WTC11 (cell line): ENCODE results near the gene NPFFR2. TPM values are rescaled to one million over a fixed set of nuclear protein-coding genes. Genes with fewer than 3 reads are reported as not detected.

Experiments used
- ATAC-seq: fragments of 200-7000 bp; cut with Tn5 transposase; 2 replicates; pipeline ENCODE4 v1.10.0; 2021; ENCODE audit warnings: mild to moderate bottlenecking, moderate library complexity
- CTCF ChIA-PET: fragments of 300-600 bp; sonication (Branson Sonifier 250); formaldehyde crosslinking; loops from one replicate; lab custom pipeline; 2021; ENCODE audit warnings: antibody characterized with exemption; lab: Charles Lee
- POLR2A ChIA-PET: fragments of 350-600 bp; sonication (Branson Sonifier 250); formaldehyde crosslinking; loops from one replicate; lab custom pipeline; 2021; ENCODE audit warnings: antibody characterized with exemption; lab: Charles Lee
- DNase-seq: peaks from one replicate; pipeline ENCODE4 v3.0.0; 2021; ENCODE audit warnings: low spot score
- H3K27ac Mint-ChIP-seq: 2 replicates; pipeline ENCODE4 v1.8.0; 2021; ENCODE audit warnings: mixed read lengths
- H3K27me3 Mint-ChIP-seq: 2 replicates; pipeline ENCODE4 v1.8.0; 2021; ENCODE audit warnings: low read depth, mild to moderate bottlenecking, moderate library complexity, mixed read lengths
- H3K36me3 Mint-ChIP-seq: 2 replicates; pipeline ENCODE4 v1.8.0; 2021; ENCODE audit warnings: mixed read lengths
- H3K4me1 Mint-ChIP-seq: 2 replicates; pipeline ENCODE4 v1.8.0; 2022; ENCODE audit warnings: mixed read lengths
- H3K4me3 Mint-ChIP-seq: 2 replicates; pipeline ENCODE4 v1.8.0; 2021; ENCODE audit warnings: mild to moderate bottlenecking, moderate library complexity, mixed read lengths
- H3K9me3 Mint-ChIP-seq: 2 replicates; pipeline ENCODE4 v1.8.0; 2021; ENCODE audit warnings: mixed read lengths
- ATF1 ChIP-seq: sonication (generic); formaldehyde crosslinking; IDR thresholded peaks from 2 replicates; pipeline ENCODE4 v1.8.1; 2023; ENCODE audit warnings: mild to moderate bottlenecking, moderate library complexity, missing genetic modification reagents
- CBFB ChIP-seq: sonication (generic); formaldehyde crosslinking; IDR thresholded peaks from 2 replicates; pipeline ENCODE4 v1.8.1; 2022; ENCODE audit warnings: mild to moderate bottlenecking, low read depth, missing genetic modification reagents
- GABPB1 ChIP-seq: sonication (generic); formaldehyde crosslinking; IDR thresholded peaks from 2 replicates; pipeline ENCODE4 v1.8.1; 2023; ENCODE audit warnings: mild to moderate bottlenecking, missing genetic modification reagents
- GRHL2 ChIP-seq: fragments of 250-450 bp; sonication (Bioruptor Pico); IDR thresholded peaks from 2 replicates; pipeline ENCODE4 v1.8.0; 2022; ENCODE audit warnings: mild to moderate bottlenecking, moderate library complexity; ENCODE audit not compliant: insufficient replicate concordance, severe bottlenecking
- HMGA2 ChIP-seq: fragments of 250-450 bp; sonication (Bioruptor Pico); IDR thresholded peaks from 2 replicates; pipeline ENCODE4 v1.4.0; 2021; ENCODE audit warnings: mild to moderate bottlenecking, moderate library complexity
- JAZF1 ChIP-seq: fragments of 250-450 bp; sonication (Bioruptor Pico); IDR thresholded peaks from 2 replicates; pipeline ENCODE4 v1.9.0; 2021; ENCODE audit warnings: moderate library complexity, mild to moderate bottlenecking, inconsistent platforms
- KAT7 ChIP-seq: sonication (generic); formaldehyde crosslinking; IDR thresholded peaks from 2 replicates; pipeline ENCODE4 v1.8.1; 2023; ENCODE audit warnings: missing genetic modification reagents, mild to moderate bottlenecking, borderline replicate concordance
- RELA ChIP-seq: sonication (generic); formaldehyde crosslinking; IDR thresholded peaks from 2 replicates; pipeline ENCODE4 v1.8.1; 2022; ENCODE audit warnings: missing genetic modification reagents, mild to moderate bottlenecking, borderline replicate concordance
- RORB ChIP-seq: fragments of 250-450 bp; sonication (Bioruptor Pico); IDR thresholded peaks from 2 replicates; pipeline ENCODE4 v1.9.0; 2021; ENCODE audit warnings: mild to moderate bottlenecking
- SMAD3 ChIP-seq: sonication (generic); formaldehyde crosslinking; IDR thresholded peaks from 2 replicates; pipeline ENCODE4 v1.8.0; 2022; ENCODE audit warnings: missing genetic modification reagents, mild to moderate bottlenecking, borderline replicate concordance
- ZBTB21 ChIP-seq: sonication (generic); formaldehyde crosslinking; IDR thresholded peaks from 2 replicates; pipeline ENCODE4 v1.8.1; 2023; ENCODE audit warnings: mild to moderate bottlenecking, missing genetic modification reagents, borderline replicate concordance
- ZNF317 ChIP-seq: sonication (generic); formaldehyde crosslinking; IDR thresholded peaks from 2 replicates; pipeline ENCODE4 v1.8.1; 2023; ENCODE audit warnings: low read depth, mild to moderate bottlenecking, moderate library complexity, missing genetic modification reagents, borderline replicate concordance
- total RNA-seq: library from RNA; stranded (reverse); gene quantifications from 3 replicates; pipeline ENCODE4 v1.2.3, GENCODE V29; 2021
- TF ChIP-seq, protein P1 (sequence below): fragments of 250-450 bp; sonication (Bioruptor Pico); IDR thresholded peaks from 2 replicates; pipeline ENCODE4 v1.9.0; 2021; ENCODE audit warnings: mild to moderate bottlenecking
- TF ChIP-seq, protein P2 (sequence below): sonication (generic); formaldehyde crosslinking; IDR thresholded peaks from 2 replicates; pipeline ENCODE4 v1.8.1; 2022; ENCODE audit warnings: missing genetic modification reagents, borderline replicate concordance
- TF ChIP-seq, protein P3 (sequence below): fragments of 250-450 bp; sonication (Bioruptor Pico); IDR thresholded peaks from 2 replicates; pipeline ENCODE4 v2.1.2; 2022; ENCODE audit warnings: mild to moderate bottlenecking, moderate library complexity
- TF ChIP-seq, protein P4 (sequence below): sonication (generic); formaldehyde crosslinking; IDR thresholded peaks from 2 replicates; pipeline ENCODE4 v1.8.1; 2022; ENCODE audit warnings: low read depth, missing genetic modification reagents, borderline replicate concordance
- TF ChIP-seq, protein P5 (sequence below): fragments of 250-450 bp; sonication (Bioruptor Pico); IDR thresholded peaks from 2 replicates; pipeline ENCODE4 v1.9.0; 2021; ENCODE audit warnings: mild to moderate bottlenecking
- TF ChIP-seq, protein P6 (sequence below): fragments of 250-450 bp; sonication (Bioruptor Pico); IDR thresholded peaks from 2 replicates; pipeline ENCODE4 v1.8.0; 2021; ENCODE audit warnings: mild to moderate bottlenecking
- TF ChIP-seq, protein P7 (sequence below): fragments of 250-450 bp; sonication (Bioruptor Pico); conservative IDR thresholded peaks from 2 replicates; pipeline ENCODE4 v1.9.0; 2021; ENCODE audit warnings: mild to moderate bottlenecking

The NPFFR2 gene
- total RNA-seq, 1 experiment from 2014 or later, result 3.0 TPM

DNA sequence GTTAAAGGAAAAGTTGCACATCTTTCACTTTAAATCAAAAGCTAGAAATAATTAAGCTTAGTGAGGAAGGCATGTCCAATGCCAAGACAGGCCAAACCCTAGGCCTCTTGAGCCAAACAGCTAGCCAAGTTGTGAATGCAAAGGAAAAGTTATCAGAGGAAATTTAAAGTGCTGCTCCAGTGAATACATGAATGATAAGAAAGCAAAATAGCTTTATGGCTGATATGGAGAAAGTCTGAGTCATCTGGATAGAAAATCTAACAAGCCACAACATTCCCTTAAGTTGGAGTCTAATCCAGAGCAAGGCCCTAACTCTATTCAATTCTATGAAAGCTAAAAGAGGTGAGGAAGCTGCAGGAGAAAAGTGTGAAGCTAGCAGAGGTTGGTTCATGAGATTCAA lies 23.8 kb downstream of the NPFFR2 start (continued):
- TF ChIP-seq, protein P1, sequence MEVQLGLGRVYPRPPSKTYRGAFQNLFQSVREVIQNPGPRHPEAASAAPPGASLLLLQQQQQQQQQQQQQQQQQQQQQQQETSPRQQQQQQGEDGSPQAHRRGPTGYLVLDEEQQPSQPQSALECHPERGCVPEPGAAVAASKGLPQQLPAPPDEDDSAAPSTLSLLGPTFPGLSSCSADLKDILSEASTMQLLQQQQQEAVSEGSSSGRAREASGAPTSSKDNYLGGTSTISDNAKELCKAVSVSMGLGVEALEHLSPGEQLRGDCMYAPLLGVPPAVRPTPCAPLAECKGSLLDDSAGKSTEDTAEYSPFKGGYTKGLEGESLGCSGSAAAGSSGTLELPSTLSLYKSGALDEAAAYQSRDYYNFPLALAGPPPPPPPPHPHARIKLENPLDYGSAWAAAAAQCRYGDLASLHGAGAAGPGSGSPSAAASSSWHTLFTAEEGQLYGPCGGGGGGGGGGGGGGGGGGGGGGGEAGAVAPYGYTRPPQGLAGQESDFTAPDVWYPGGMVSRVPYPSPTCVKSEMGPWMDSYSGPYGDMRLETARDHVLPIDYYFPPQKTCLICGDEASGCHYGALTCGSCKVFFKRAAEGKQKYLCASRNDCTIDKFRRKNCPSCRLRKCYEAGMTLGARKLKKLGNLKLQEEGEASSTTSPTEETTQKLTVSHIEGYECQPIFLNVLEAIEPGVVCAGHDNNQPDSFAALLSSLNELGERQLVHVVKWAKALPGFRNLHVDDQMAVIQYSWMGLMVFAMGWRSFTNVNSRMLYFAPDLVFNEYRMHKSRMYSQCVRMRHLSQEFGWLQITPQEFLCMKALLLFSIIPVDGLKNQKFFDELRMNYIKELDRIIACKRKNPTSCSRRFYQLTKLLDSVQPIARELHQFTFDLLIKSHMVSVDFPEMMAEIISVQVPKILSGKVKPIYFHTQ (CRISPR knock-in tag), result no peak
- TF ChIP-seq SMAD3 (CRISPR knock-in tag) (no peak), RORB (no peak)
- TF ChIP-seq, protein P2, sequence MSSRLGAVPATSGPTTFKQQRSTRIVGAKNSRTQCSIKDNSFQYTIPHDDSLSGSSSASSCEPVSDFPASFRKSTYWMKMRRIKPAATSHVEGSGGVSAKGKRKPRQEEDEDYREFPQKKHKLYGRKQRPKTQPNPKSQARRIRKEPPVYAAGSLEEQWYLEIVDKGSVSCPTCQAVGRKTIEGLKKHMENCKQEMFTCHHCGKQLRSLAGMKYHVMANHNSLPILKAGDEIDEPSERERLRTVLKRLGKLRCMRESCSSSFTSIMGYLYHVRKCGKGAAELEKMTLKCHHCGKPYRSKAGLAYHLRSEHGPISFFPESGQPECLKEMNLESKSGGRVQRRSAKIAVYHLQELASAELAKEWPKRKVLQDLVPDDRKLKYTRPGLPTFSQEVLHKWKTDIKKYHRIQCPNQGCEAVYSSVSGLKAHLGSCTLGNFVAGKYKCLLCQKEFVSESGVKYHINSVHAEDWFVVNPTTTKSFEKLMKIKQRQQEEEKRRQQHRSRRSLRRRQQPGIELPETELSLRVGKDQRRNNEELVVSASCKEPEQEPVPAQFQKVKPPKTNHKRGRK (CRISPR knock-in tag), result no peak

DNA sequence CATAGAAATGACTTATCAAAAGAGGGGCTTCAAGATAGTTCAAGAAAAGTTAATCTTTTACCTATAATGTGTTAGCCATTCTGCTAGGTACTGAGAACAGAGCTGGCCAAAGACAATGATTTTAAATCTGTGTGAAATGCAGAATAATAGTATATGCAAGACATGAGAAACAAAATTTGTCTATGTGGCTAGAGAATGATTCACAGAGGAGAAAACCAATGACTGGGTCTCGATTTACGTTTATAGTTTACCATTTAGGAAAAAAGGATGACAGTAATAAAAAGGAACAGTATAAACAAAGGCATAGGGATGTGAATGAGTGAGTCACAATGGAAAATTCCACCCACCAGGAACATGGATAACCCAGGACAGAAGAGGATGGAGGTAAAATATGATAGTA lies 31.9 kb downstream of the NPFFR2 start:
- Mint-ChIP-seq H3K27me3 (no peaks in the 10 kb centered on the region), H3K4me1 (peaks cover 3% of the 10 kb centered on the region; the same call in 1 of the 2 replicates), H3K4me3 (no peak overlapping the region), H3K27ac (no peak overlapping the region), H3K9me3 (peaks cover 11% of the 10 kb centered on the region), H3K36me3 (no peaks in the 10 kb centered on the region; the same call in 1 of the 2 replicates)
- no peak for ATAC-seq
- ChIA-PET POLR2A (no interaction called here), CTCF (no interaction called here)
- TF ChIP-seq ZBTB21 (CRISPR knock-in tag), result no peak
- TF ChIP-seq RELA (CRISPR knock-in tag), result no peak
- no peak for TF ChIP-seq ZNF317 (CRISPR knock-in tag)
- no peak for TF ChIP-seq KAT7
- no peak for TF ChIP-seq HMGA2 (CRISPR knock-in tag)
- no peak for TF ChIP-seq GABPB1 (CRISPR knock-in tag)
- TF ChIP-seq, protein P3, sequence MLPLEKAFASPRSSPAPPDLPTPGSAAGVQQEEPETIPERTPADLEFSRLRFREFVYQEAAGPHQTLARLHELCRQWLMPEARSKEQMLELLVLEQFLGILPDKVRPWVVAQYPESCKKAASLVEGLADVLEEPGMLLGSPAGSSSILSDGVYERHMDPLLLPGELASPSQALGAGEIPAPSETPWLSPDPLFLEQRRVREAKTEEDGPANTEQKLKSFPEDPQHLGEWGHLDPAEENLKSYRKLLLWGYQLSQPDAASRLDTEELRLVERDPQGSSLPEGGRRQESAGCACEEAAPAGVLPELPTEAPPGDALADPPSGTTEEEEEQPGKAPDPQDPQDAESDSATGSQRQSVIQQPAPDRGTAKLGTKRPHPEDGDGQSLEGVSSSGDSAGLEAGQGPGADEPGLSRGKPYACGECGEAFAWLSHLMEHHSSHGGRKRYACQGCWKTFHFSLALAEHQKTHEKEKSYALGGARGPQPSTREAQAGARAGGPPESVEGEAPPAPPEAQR, result no peak
- TF ChIP-seq, protein P4, sequence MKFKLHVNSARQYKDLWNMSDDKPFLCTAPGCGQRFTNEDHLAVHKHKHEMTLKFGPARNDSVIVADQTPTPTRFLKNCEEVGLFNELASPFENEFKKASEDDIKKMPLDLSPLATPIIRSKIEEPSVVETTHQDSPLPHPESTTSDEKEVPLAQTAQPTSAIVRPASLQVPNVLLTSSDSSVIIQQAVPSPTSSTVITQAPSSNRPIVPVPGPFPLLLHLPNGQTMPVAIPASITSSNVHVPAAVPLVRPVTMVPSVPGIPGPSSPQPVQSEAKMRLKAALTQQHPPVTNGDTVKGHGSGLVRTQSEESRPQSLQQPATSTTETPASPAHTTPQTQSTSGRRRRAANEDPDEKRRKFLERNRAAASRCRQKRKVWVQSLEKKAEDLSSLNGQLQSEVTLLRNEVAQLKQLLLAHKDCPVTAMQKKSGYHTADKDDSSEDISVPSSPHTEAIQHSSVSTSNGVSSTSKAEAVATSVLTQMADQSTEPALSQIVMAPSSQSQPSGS (CRISPR knock-in tag), result no peak
- no peak for TF ChIP-seq ATF1 (CRISPR knock-in tag)
- TF ChIP-seq, protein P5, sequence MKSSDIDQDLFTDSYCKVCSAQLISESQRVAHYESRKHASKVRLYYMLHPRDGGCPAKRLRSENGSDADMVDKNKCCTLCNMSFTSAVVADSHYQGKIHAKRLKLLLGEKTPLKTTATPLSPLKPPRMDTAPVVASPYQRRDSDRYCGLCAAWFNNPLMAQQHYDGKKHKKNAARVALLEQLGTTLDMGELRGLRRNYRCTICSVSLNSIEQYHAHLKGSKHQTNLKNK, result no peak
- TF ChIP-seq, protein P6, sequence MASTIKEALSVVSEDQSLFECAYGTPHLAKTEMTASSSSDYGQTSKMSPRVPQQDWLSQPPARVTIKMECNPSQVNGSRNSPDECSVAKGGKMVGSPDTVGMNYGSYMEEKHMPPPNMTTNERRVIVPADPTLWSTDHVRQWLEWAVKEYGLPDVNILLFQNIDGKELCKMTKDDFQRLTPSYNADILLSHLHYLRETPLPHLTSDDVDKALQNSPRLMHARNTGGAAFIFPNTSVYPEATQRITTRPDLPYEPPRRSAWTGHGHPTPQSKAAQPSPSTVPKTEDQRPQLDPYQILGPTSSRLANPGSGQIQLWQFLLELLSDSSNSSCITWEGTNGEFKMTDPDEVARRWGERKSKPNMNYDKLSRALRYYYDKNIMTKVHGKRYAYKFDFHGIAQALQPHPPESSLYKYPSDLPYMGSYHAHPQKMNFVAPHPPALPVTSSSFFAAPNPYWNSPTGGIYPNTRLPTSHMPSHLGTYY (CRISPR knock-in tag), result no peak
- TF ChIP-seq JAZF1 (CRISPR knock-in tag), result no peak
- no peak for TF ChIP-seq CBFB (CRISPR knock-in tag)
- TF ChIP-seq, protein P7, sequence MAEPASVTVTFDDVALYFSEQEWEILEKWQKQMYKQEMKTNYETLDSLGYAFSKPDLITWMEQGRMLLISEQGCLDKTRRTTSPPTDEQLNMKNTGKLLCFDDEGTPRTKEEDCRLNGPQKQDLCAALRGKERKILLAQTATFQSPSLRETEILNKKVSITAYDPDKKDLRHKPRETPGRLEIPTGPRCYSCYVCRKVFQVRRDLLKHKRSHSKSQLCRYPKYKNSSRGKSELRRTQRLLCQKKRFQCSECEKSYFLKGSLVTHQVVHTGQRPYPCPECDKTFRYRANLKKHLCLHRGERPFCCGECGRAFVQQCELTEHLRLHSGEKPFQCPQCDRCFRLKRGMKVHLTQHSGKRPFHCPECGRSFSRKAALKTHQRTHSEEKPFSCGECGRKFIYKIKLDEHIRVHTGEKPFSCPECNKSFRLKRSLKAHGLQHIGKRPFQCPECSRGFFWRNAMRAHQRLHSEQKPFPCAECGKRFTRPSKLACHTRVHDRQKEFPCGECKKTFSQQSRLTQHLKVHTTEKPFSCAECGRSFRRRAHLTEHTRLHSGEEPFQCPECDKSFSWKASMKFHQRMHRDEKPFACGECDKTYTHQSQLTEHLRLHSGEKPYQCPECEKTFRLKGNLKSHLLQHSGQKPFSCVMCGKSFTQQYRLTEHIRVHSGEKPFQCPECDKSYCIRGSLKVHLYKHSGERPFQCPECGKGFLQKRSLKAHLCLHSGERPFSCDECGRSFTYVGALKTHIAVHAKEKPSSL (CRISPR knock-in tag), result no peak
- no peak for TF ChIP-seq GRHL2 (CRISPR knock-in tag)
- DNase-seq, result no peak
